ENCODE measurements around the gene POMGNT1. TPM values are rescaled to one million over a fixed set of nuclear protein-coding genes. Genes with fewer than 3 reads are reported as not detected.
"Not testable (repeated sequence)": the region's sequence is repeated elsewhere in the genome, so short reads cannot be mapped to it uniquely, and the experiment has no call there.

Gene POMGNT1
- total RNA-seq (100 to 1,000 TPM; 125 to 164 (median 147) TPM), polyA plus RNA-seq (100 to 1,000 TPM in 1 of 2 donors, 10 to 100 TPM in 1; 74.3 to 132 TPM)
- long read RNA-seq, donor 1, transcript POMGNT1-201 (22 exons, 2,728 nt): major isoform, 72 of 131 reads
- long read RNA-seq, donor 1, partial matches to known transcripts: 11 of 131 reads
- long read RNA-seq, donor 1, other reads (novel, unspliced or antisense): 48 of 131 reads
- long read RNA-seq, donor 2, transcript POMGNT1-201 (22 exons, 2,728 nt): major isoform, 80 of 150 reads
- long read RNA-seq, donor 2, partial matches to known transcripts: 28 of 150 reads
- long read RNA-seq, donor 2, other reads (novel, unspliced or antisense): 42 of 150 reads
- long read RNA-seq, donor 3, transcript POMGNT1-201 (22 exons, 2,728 nt): major isoform, 28 of 94 reads
- long read RNA-seq, donor 3, partial matches to known transcripts: 52 of 94 reads
- long read RNA-seq, donor 3, other reads (novel, unspliced or antisense): 13 of 94 reads

- 0% methylated on average over 47 to 67 of the region's 67 CpGs for WGBS, 2 donors
- TF ChIP-seq CTCF (IDR thresholded peaks at IDR 0.05): peak in 4 of 9 donors; percentile 33 to 48 (median 40)
- Histone ChIP-seq H3K36me3 (peaks cover 0 to 40% (median 7%) of the 10 kb centered on the region in 9 donors), H3K27me3 (no peaks in the 10 kb centered on the region), H3K27ac (peak within 1 kb of the TSS in 9 of 10 donors; percentile 84 to 91 (median 89)), H3K4me3 (peak within 1 kb of the TSS; percentile 62 to 95 (median 77)), H3K9me3 (no peaks in the 10 kb centered on the region), H3K4me1 (peaks cover 16 to 52% (median 41%) of the 10 kb centered on the region in 9 donors)
- intact Hi-C loops (cut with DNase I): no loop called here
- ATAC-seq (peak; percentile 72 to 94 (median 80)), DNase-seq (peak; percentile 51 to 79)
Observed at GRCh38 chr1:46197964-46198811, at the start of gene POMGNT1. Gene POMGNT1 (minus strand): TSS chr1:46198434. CDS start chr1:46197821, 613 bp downstream.

- WGBS, 2 donors: 1 to 2% methylated on average over 38 to 49 of the region's 49 CpGs
- H3K9me3 ChIP-seq: no peaks in the 10 kb centered on the region
- intact Hi-C loops (cut with DNase I): loop anchor here in 6 of 10 donors (2.0 to 10.0 kb wide), 5 partner anchors 50 to 100 kb away; partner anchors contain the start of genes LRRC41 (in 3 of the 6), NSUN4 (in 3 of the 6) and UQCRH (in 3 of the 6)
- ATAC-seq (peak; percentile 93 to 99 (median 95)), DNase-seq (peak; percentile 95 to 99)
- H3K27ac ChIP-seq: peak within 1 kb of the TSS; percentile 39 to 89 (median 82)
- H3K36me3 ChIP-seq: peaks cover 0 to 8% (median 0%) of the 10 kb centered on the region in 9 donors
- H3K4me1 ChIP-seq: peaks cover 2 to 22% (median 13%) of the 10 kb centered on the region in 9 donors
- no peaks in the 10 kb centered on the region for H3K27me3 ChIP-seq
- TF ChIP-seq CTCF (IDR thresholded peaks at IDR 0.05): no peak
- peak within 1 kb of the TSS; percentile 55 to 88 (median 62) for H3K4me3 ChIP-seq
Observed at GRCh38 chr1:46247436-46248121, 49.3 kb upstream of the POMGNT1 start, which contains the start of gene RAD54L. Gene RAD54L (plus strand): TSS chr1:46247763. CDS start chr1:46248406, 643 bp downstream.

- DNase-seq (peak in 1 of 2 donors; percentile 45), ATAC-seq (peak; percentile 90 to 94 (median 91))
- peaks cover 0 to 4% (median 0%) of the 10 kb centered on the region in 9 donors for H3K36me3 ChIP-seq
- WGBS, 2 donors: 1 to 2% methylated on average over 30 to 35 of the region's 35 CpGs
- H3K9me3 ChIP-seq: no peaks in the 10 kb centered on the region
- no peaks in the 10 kb centered on the region for H3K27me3 ChIP-seq
- TF ChIP-seq CTCF (IDR thresholded peaks at IDR 0.05): no peak
- peak overlapping the region; percentile 39 to 89 (median 82) for H3K27ac ChIP-seq
- peaks cover 2 to 22% (median 13%) of the 10 kb centered on the region in 9 donors for H3K4me1 ChIP-seq
- peak overlapping the region; percentile 42 to 88 (median 62) for H3K4me3 ChIP-seq
- intact Hi-C loops (cut with DNase I): loop anchor here in 6 of 10 donors (2.0 to 10.0 kb wide), 5 partner anchors 51 to 101 kb away; partner anchors contain the start of genes LRRC41 (in 3 of the 6), NSUN4 (in 3 of the 6) and UQCRH (in 3 of the 6)
Observed at GRCh38 chr1:46246548-46247435, 48.6 kb upstream of the POMGNT1 start.

- WGBS, 2 donors: 87 to 92% methylated on average over 17 of the region's 17 CpGs
- DNase-seq, H3K9me3 ChIP-seq, ATAC-seq, H3K27me3 ChIP-seq, H3K36me3 ChIP-seq: not testable (repeated sequence)
- Histone ChIP-seq H3K4me3 (peak overlapping the region in 4 of 10 donors; percentile 42 to 62 (median 60)), H3K27ac (peak overlapping the region in 9 of 10 donors; percentile 70 to 89 (median 83)), H3K4me1 (peaks cover 2 to 22% (median 13%) of the 10 kb centered on the region in 9 donors)
- intact Hi-C loops (cut with DNase I): loop anchor here in 6 of 10 donors (2.0 to 10.0 kb wide), 5 partner anchors 51 to 101 kb away; partner anchors contain the start of genes LRRC41 (in 3 of the 6), NSUN4 (in 3 of the 6) and UQCRH (in 3 of the 6)
Observed at GRCh38 chr1:46246136-46246535, 47.9 kb upstream of the POMGNT1 start.

Measured in heart right ventricle (tissue), 16 donors.